D341Med (cell line): ENCODE measurements around the gene NBEAL2.

Source experiments
- DNase-seq: peaks from one replicate; pipeline ENCODE4 v3.0.0; 2012; ENCODE audit warnings: low spot score

Gene NBEAL2

DNA sequence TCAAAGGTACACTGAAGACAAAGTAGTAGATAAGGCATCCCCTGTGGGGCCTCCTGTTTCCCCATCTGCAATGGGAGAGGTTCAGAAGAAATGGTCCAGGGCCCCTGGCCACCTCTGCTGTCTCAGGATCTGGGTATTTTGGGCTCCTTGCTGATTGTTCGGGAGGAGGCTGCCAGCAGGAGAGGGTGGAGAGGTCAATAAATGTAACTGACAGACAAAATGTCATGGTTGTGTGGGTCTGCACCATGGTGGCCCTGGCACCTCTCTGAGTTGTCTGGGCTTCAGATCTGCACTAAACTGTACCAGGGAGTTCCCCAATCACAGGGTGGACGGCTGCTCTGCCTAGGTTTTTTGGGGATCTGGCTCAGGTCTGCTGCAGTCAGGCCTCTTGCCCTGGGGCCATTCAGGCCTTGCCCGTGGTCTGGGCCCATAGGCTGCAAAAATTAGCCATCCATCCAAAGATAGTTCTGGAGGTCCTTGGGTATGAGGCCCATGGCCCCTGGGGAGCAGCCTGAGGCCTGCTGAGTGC lies 7.4 kb downstream of the NBEAL2 start:
- no peak for DNase-seq

DNA sequence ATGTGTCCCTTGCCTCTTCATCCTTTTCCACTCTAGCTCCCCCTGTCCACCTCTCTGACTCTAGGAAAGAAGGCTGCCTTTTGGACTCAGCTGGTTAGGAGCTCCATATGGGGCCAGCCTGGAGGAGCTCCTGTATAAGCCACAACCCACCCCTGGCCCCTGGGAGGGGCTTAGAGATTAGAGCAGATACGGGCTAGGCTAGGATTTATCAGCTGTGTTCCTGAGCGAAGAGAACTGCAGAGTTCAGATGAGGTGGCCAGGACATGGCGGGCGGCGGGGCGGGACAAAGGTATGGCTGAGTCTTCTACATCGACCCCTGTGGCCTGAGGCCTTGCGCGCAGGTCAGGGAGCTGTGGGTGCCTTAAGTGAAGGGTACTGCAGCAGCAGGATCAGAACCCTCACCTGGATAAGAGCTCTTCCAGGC lies 7.9 kb downstream of the NBEAL2 start:
- peak; percentile 75 for DNase-seq

DNA sequence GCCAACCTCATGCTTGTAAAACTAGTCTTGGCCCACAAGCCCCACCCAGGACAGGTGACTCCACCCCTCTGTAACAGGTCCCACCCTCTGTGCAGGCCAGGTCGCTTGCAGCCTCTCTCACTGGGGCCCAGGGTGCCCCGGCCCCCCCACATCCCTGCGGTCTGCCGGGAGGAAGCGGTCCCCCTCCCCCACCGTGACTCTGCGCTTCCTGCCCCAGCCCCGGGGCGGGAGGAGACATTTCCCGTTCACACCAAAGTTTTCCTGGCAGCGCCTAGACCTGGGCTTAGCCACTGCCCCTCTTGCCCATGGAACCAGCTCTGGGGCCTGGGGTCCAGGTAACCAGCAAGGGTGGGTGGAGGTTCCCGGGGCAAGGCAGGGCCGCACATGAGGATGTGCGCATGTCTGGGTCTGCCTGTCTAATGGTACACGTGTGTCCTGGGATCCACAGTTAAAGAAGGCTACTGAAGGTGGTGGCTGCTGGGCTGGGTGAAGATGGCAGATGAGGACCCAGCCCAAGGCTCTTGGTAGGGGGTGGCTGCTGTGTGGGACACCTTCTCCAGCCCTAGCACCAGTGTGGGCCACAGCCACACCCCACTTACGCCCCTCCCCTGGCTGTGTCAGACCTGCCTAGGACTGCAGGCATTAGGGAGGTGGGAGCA lies 8.4 kb downstream of the NBEAL2 start:
- no peak for DNase-seq

DNA sequence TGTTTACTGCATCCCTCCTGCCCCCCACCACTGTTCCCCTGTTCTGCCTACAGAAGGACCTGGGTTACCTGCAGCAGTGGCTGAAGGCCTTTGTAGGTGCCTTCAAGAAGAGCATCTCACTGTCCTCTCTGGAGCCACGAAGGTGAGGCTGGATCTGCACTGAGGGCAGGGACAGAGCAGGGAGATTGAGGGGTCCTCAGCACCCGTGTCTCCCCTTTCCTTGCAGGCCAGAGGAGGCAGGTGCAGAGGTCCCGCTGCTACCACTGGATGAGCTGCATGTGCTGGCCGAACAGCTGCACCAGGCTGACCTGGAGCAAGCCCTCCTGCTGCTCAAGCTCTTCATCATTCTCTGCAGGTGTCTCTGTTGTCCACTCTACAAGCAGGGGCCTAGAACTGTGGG lies 9.2 kb downstream of the NBEAL2 start:
- no peak for DNase-seq

DNA sequence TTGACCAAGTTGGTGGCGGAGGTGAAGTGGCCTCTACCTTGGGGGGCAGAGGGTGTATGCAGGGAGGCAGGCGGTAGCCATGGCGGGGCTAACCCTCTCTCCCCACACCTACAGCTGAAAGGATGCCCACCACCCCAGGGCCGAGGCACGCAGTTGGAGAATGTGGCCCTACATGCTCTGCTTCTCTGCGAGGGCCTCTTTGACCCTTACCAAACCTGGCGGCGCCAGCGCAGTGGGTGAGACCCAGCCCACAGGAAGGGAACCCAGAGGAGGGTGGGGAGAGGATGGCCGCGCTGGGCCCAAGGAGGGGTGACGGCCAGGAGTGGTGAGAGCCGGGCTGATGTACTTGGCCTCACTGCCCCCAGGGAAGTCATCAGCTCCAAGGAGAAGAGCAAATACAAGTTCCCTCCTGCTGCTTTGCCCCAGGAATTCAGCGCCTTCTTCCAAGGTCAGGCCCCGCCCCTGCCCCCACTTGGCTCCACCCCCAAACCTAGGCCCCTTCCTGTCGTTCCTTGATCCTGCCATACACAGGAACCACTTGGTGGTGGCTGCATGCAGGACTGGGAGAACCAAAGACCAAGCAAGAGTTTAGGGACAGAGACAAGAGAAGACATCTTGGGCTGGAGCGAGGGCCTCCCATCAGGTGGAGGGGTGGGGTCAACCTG lies 9.8 kb downstream of the NBEAL2 start:
- no peak for DNase-seq

DNA sequence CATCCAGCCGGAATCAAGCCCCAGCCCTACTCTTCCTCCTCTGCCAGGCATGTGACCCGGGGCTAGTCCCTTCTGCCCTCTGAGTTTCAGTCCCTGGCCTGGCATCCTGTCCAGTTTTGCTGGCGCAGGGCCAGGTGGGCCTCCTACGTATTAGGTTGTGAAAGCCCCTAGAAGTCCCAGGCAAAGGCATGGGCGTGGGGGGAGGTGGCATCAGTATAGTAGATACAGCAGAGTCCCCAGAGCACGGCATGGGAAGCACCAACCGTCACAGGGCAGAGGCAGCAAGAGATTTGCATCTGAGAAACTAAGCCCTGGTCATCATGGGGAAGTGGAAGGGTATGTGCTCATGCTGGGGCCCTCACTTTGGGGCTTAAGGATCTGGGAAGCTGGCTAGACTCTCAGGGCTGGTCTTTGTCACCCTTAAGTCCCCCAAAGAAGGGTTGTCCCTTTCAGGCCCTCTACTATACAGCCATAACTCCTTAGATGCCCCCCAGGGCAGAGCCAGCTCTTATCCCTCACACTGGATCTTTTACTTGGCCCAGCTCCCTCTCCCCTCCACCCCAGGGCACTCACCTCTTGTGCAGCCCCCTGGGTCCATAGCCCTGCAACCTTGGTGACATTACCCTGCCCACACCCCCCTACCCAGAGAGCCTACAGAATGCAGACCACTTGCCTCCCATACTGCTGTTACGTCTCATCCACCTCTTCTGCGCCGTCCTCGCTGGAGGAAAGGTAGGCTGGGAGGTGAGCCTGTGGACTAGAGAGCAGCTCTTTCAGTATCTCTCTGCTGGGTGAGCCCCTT lies 11.3 kb downstream of the NBEAL2 start:
- no peak for DNase-seq

DNA sequence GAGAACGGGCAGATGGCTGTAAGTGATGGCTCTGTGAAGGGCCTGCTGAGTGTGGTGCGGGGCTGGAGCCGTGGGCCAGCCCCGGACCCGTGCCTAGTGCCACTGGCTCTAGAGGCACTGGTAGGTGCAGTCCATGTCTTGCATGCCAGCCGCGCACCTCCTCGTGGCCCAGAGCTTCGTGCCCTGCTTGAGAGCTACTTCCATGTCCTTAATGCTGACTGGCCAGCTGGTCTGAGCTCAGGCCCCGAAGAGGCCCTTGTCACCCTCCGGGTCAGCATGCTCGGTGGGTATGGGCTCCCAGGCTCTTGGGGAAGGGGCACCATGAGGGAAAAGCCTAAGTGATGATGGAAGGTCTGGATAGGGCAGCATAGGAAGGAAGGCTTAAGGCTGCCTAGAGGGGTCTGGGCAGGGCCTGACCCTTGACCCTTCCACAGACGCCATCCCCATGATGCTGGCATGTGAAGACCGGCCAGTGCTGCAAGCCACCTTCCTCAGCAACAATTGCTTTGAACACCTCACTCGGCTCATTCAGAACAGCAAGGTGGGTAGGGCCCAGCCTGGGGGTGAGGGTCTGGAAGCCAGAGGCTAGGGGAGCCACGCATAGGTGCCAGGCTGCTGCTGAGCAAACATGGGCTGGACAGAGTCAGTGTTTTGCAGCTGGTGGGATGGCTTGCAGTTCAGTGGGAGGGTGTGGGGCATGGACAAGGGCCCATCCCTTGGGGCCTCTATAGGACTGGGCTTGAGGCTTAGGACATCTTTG lies 12.1 kb downstream of the NBEAL2 start:
- DNase-seq, result no peak

DNA sequence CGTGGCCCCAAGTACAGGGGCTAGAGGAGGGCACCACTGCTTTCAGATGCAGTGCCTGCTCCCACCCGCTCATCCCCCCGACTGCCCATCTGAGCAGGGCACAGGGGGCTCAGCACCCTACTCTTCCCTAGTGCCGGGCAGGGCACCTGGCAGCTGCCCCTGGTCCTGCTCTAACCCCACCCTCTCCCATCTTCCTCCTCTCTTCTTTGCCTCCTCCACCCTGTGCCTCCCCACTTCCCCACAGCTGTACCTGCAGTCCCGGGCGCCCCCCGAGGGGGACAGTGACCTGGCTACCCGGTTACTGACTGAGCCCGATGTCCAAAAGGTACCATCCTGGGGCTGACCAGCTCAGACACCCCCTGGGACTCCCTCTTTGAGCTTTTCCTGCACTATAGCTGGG lies 12.8 kb downstream of the NBEAL2 start:
- DNase-seq, result no peak

DNA sequence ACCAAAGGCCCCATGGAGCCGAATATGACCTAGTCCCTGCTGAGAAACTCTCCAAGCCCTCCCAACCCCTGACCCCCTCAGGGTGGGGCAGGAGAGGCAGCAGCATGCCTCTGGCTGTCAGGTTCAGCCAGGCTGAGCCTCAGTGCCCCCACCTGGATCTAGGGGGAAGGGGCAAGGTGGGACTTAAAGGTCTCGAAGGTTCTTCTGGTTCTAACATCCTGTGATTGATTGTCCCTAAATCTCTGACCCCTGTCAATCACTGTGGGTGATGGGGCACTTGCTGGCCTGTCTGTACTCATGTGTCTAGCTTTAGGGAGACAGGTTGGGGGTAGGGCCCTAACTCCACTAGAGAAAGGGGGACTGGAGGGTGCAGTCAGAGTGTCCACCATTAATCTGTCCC lies 13.8 kb downstream of the NBEAL2 start:
- DNase-seq, result no peak

DNA sequence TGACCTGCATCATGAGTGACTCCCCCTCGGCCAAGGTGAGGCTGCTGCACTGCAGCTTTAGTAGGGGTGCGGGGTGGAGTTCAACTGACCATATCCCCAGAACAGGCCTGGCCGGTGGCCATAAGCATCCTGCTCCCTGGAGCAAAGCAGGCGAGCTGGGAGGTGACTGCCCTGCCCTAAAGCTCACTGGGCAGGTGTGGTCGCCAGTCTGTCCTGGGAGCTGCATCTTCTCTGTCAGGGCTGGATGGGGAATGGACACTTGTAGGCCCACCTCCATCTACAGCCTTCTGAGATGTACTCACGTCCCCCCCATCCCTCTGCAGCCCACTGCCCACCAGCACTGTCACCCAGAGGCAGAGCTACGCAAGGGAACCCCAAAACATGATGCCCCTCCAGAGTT lies 14.5 kb downstream of the NBEAL2 start:
- DNase-seq, result no peak

DNA sequence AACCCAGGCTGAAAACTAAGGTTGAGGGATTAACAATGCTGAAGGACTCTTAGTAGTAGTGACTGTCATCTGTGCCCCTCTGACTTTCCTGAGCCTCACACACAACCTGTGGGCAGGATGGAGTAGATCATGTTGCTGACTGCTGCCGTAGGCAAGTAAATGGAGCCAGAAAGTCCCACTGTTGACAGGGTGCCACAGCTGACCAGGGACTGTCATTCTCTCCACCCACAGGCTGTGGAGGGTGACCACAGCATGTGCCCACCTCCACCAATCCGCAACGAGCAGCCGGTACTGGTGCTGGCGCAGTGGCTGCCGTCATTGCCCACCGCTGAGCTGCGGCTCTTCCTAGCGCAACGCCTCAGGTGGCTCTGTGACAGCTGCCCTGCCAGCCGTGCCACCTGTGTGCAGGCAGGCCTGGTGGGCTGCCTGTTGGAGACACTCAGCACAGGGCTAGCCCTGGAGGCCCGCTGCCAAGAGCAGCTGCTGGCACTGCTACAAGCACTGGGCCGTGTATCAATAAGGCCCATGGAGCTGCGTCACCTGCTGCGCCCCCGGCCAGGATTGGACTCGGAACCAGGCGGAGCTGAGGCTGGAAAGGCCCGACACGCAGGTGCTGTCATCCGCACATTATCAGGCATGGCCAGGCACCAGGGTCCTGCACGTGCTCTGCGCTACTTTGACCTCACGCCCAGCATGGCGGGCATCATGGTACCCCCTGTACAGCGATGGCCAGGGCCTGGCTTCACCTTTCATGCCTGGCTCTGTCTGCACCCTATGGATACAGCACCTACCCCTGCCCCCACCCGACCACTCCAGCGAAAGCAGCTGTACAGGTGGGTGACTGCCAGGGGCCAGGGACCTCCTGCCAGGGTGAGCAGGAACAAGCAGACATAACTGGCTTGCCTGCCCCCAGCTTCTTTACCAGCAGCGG lies 15.6 kb downstream of the NBEAL2 start:
- DNase-seq, result no peak

DNA sequence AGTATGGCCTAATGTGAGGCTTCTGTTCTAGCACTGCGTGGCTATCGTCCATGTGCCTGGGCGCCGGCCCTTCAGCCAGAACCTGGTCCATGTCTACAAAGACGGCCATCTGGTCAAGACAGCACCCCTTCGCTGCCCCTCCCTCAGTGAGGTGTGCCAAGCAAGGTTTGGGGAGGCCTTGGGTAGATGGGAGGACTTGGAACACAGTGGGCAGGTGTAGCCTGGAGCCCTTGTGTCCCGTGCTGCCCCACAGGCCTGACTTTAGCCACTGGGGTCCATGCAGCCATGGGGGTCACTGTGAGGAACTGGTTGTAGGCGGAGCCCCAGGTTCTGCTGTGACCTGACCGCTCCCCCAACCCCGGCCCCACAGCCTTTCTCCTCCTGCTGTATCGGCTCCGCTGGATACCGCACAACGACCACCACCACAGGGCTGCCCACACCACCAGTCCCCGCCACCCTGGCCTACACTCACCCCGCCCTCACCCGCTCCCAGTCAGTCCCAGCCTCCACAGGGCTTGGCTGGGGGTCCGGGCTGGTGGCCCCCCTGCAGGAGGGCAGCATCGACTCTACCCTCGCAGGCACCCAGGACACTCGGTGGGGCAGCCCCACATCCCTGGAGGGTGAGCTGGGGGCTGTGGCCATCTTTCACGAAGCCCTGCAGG lies 16.6 kb downstream of the NBEAL2 start:
- no peak for DNase-seq

DNA sequence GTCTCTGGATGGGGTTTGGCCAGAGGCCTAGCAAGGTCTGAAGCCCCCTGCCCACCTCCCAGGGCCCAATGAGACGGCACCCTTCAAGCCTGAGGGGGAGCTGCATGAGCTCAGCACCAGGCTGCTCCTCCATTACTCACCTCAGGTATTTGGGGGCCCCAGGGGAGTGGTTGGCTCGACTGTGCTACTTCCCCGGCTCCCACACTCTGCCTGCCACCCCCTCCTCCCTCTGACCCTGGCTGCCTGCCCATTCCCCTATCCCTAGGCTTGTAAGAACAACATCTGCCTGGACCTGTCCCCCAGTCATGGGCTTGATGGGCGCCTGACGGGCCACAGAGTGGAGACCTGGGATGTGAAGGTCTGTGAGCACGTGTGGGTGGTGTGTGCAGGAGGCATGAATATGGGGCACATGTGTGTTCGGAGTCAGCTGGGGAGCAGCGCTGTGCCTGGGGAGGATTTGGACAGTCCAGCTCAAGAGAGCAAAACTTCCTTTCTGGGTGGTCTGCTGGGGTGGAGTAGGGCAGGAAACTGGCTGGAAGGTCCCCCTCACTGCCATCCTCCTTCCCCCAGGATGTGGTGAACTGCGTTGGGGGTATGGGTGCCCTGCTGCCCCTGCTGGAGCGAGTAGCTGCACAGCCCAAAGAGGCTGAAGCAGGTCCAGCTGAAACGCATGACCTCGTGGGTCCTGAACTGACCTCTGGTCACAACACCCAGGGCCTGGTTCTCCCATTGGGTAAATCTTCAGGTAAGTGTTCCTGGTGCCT lies 17.4 kb downstream of the NBEAL2 start:
- DNase-seq, result no peak

DNA sequence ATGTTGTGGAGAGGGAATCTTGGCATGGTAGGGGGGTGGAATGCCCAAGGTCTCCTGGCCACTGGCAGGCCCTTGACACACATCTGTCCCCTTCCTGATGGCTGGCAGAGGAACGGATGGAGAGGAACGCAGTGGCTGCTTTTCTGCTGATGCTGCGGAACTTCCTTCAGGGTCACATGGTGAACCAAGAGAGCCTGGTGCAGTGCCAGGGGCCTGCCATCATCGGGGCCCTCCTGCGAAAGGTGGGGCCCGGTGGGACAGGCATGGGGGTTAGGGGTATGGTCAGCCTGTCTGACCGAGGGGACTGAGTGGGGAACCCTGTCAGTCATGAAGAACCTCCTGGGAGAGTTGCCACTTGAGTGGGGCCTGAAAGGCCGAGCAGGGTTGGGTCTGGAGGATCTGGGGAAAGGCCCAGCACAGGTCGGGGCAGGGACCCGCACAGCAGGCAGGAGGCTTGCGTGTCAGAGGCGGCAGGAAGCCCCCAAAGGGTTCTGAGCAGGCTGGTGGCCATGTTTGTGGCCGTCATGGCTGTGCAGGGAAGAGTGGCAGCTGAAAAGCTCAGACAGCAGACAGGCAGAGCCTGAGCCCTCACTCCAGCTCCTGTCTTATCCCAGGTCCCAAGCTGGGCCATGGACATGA lies 18.1 kb downstream of the NBEAL2 start:
- DNase-seq, result no peak

DNA sequence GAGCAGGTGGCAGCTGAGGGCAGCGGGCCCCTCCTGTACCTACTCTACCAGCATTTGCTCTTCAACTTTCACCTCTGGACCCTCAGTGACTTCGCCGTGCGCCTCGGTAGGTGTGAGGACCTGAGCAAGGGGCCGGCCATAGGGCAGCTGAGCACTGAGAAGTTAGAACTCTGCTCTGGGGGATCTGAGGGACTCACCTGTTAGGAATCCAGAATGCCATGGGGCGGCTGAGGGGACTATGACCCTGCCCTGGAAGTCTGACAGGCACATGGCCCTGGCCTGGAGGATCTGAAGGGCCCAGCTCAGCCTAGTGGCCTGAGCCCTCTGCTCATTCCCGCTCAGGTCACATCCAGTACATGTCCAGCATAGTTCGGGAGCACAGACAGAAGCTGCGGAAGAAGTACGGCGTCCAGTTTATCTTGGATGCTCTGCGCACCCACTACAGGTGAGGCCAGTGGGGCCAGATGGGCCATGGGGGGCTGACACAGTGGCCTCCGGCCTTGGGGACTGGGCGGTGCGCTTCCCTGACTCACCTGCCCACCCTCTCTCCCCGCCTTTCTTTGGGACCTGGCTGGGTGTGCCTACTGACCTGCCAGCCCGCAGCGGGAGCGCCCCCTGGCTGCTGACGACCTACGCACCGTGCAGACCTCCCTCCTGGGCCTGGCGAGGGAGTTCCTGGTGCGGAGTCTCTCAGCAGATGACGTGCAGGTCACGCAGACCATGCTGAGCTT lies 18.8 kb downstream of the NBEAL2 start:
- peak; percentile 89 for DNase-seq

DNA sequence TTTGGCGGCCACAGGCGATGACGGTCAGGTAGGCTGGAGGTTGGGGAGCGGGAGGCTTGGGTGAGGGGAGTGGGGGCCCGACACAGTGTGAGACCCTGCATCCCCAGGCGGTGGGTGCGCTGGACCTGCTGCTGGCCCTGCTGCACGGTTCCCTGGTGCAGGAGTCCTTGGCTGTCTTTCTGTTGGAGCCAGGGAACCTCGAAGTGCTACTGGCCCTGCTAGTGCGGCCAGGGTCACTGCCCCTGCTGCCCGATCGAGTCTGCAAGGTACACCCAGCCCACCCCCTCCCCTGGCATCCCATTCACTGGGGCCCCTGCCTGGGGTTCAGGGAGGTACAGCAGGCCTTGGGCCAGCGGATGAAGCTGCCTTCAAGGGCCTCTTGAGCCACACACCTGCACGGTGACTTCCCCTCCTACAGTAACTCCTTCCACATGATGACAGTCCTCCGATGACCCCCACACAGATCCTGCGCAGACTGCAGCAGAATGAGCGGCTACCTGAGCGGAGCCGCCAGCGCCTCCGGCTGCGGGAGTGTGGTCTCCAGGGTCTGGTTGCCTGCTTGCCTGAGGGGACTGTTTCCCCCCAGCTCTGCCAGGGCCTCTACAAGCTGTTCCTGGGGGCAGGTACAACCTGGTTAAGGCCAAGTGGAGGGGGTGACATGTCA lies 19.5 kb downstream of the NBEAL2 start:
- DNase-seq, result no peak

DNA sequence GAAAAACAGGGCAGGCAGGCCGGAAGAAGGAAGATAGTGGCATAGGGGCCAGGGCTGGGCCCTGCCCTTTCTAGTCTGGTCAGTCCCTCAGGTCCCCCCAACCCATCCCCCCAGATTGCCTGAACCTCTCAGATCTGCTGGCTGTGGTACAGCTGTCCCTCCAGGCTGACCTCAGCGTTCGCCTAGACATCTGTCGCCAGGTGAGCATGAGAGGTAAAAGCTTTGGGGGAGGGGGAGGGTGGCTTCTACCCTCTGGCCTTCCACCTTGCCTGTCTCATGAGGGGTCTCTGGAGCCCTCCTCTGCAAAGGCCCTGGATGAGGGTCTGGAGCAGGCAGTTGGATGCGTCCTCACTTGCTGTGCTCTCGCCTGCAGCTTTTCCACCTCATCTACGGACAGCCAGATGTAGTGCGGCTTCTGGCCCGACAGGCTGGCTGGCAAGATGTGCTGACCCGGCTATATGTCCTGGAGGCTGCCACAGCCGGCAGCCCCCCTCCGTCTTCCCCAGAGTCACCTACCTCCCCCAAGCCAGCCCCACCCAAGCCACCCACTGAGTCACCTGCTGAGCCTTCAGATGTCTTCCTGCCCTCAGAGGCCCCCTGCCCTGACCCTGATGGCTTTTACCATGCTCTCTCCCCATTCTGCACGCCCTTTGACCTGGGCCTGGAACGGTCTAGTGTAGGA lies 20.2 kb downstream of the NBEAL2 start:
- DNase-seq, result no peak
